ENCODE data around the gene UVSSA.

DNA sequence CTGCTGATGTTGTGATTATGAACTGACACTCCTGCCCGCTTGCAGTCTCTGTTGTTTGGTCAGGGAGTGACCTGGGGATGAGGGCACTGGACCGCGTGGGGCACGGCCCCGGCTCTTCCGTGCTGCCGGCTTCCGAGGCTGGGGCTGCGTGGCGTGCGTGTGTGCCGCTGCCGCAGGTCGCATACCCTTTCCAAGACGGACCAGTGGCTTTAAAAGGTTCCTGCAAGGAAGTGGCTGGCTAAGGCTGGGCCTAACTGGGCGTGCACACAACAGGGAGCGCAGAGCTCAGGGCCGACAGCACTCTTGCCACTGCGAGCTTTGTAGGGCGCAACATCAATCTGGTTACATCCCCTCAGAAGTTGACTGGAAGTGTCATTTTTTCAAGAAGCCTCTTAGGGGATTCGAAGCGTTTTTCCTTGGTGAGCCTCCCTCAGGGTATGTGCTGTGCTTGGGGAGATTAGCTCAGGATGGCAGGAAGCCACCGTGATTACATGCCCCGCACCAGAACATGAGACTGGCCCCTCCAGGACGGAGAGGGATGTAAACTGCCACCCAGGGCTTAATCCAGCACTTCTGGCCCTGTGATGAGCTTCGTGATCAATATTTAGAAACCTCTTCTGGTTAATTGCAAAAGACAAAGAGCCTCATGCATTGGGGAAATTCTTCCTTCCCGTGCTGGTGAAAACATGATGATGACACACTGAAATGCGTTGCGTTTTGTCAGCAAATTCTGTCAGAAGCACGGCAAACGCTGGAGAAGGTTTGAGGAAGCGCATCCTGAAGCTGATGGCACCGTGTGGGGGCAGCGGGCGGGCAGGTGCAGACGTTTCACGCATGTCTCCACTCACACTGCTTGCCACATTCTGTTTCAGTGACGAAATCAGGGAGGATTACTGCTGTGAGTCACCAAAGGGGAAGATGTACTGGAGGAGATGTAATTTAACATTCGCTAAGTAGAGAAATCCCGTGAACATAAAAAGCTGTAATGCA, 46.2 kb upstream of the UVSSA start:
- TF ChIP-seq SMC3 (IDR thresholded peaks at IDR 0.05; ENCODE audit: low read depth, low read length) (no peak), REST (IDR thresholded peaks at IDR 0.05; ENCODE audit: low read depth, low read length) (no peak), YY1 (IDR thresholded peaks at IDR 0.05; ENCODE audit: low read depth) (no peak), RAD21 (IDR thresholded peaks at IDR 0.05; ENCODE audit: low read length) (no peak), CTCF (IDR thresholded peaks at IDR 0.05) (no peak), POLR2AphosphoS5 (IDR thresholded peaks at IDR 0.05; ENCODE audit: low read depth, low read length) (no peak), TAF1 (IDR thresholded peaks at IDR 0.05; ENCODE audit: borderline replicate concordance, low read depth, low read length) (no peak)
- TF ChIP-seq, protein P1, sequence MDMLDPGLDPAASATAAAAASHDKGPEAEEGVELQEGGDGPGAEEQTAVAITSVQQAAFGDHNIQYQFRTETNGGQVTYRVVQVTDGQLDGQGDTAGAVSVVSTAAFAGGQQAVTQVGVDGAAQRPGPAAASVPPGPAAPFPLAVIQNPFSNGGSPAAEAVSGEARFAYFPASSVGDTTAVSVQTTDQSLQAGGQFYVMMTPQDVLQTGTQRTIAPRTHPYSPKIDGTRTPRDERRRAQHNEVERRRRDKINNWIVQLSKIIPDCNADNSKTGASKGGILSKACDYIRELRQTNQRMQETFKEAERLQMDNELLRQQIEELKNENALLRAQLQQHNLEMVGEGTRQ (IDR thresholded peaks at IDR 0.05; ENCODE audit: borderline replicate concordance, low read depth, low read length) = no peak

Data from SK-N-SH (cell line).